ENCODE results near the gene CENPX. TPM values are rescaled to one million over a fixed set of nuclear protein-coding genes. Genes with fewer than 3 reads are reported as not detected.
A peak's percentile ranks its signal among the peaks of the same experiment; 100 is the strongest.

Gene CENPX
- 109 and 120 TPM in 2 replicates for total RNA-seq

- no peak for DNase-seq (ENCODE audit: low spot score)
- Mint-ChIP-seq H3K27me3 (ENCODE audit: insufficient read depth) (no peaks in the 10 kb centered on the region), H3K36me3 (ENCODE audit: low read depth) (peaks cover 3% of the 10 kb centered on the region), H3K4me1 (ENCODE audit: low read depth) (peaks cover 15% of the 10 kb centered on the region), H3K9me3 (no peaks in the 10 kb centered on the region), H3K27ac (peak within 1 kb of the TSS; percentile 68), H3K4me3 (peak within 1 kb of the TSS; percentile 90)
- intact Hi-C loops (cut with micrococcal nuclease), result loop anchor here (2.0 to 10.0 kb wide), 6 partner anchors 45 to 694 kb away; partner anchors contain the start of genes DUS1L, FN3KRP, MAFG and P4HB
These were observed at the start of gene CENPX for GRCh38 chr17:82022310-82022980. CENPX (minus strand) TSS chr17:82022878; CDS start chr17:82022861, 17 bp downstream.

DNA sequence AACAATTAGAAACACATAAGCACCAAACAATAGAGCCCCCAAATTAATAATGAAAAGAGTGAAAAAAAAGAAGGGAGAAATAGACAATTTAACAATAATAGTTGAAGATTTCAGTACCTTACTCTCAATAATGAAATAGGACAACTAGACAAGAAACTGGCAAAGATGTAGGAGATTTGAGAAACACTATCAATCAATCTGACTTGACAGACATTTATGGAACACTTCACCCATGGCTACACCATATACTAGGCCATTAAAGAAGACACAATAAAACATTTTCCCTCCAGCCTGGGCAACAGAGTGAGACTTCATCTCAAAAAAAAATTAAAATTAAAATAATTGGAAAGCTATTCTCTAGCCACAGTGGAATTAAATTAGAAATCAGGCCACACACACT, 47.9 kb upstream of the CENPX start:
- no peaks in the 10 kb centered on the region for H3K9me3 Mint-ChIP-seq
- H3K4me1 Mint-ChIP-seq (ENCODE audit: low read depth), result no peaks in the 10 kb centered on the region
- H3K27me3 Mint-ChIP-seq (ENCODE audit: insufficient read depth), result peaks cover 7% of the 10 kb centered on the region
- H3K4me3 Mint-ChIP-seq, result no peak overlapping the region
- no peak for DNase-seq (ENCODE audit: low spot score)
- intact Hi-C loops (cut with micrococcal nuclease), result no loop called here
- no peak overlapping the region for H3K27ac Mint-ChIP-seq
- H3K36me3 Mint-ChIP-seq (ENCODE audit: low read depth), result peaks cover 2% of the 10 kb centered on the region

- H3K4me3 Mint-ChIP-seq, result peak within 1 kb of the TSS; percentile 86
- no peaks in the 10 kb centered on the region for H3K4me1 Mint-ChIP-seq (ENCODE audit: low read depth)
- H3K27me3 Mint-ChIP-seq (ENCODE audit: insufficient read depth), result no peaks in the 10 kb centered on the region
- no peaks in the 10 kb centered on the region for H3K9me3 Mint-ChIP-seq
- H3K36me3 Mint-ChIP-seq (ENCODE audit: low read depth), result peaks cover 4% of the 10 kb centered on the region
- intact Hi-C loops (cut with micrococcal nuclease), result loop anchor here (1.0 to 5.0 kb wide), 2 partner anchors 14 to 43 kb away; partner anchors contain the start of genes CENPX, GPS1, LRRC45 and RFNG
- peak; percentile 71 for DNase-seq (ENCODE audit: low spot score)
- peak within 1 kb of the TSS; percentile 83 for H3K27ac Mint-ChIP-seq
These were observed 43.1 kb upstream of the CENPX start, which contains the start of gene DUS1L for GRCh38 chr17:82065638-82066303. DUS1L (minus strand) TSS chr17:82065804; CDS start chr17:82065059, 745 bp downstream.

GRCh38 chr17:82065193-82065637, 42.5 kb upstream of the CENPX start:
- H3K4me1 Mint-ChIP-seq (ENCODE audit: low read depth), result no peaks in the 10 kb centered on the region
- peak overlapping the region; percentile 77 for H3K4me3 Mint-ChIP-seq
- H3K36me3 Mint-ChIP-seq (ENCODE audit: low read depth), result peaks cover 4% of the 10 kb centered on the region
- no peaks in the 10 kb centered on the region for H3K27me3 Mint-ChIP-seq (ENCODE audit: insufficient read depth)
- peak; percentile 18 for DNase-seq (ENCODE audit: low spot score)
- H3K9me3 Mint-ChIP-seq, result no peaks in the 10 kb centered on the region
- H3K27ac Mint-ChIP-seq, result no peak overlapping the region
- intact Hi-C loops (cut with micrococcal nuclease), result loop anchor here (5.0 kb wide), 1 partner anchor 43 kb away; the partner anchor contains the start of genes CENPX and LRRC45

GRCh38 chr17:82064433-82065192, 41.9 kb upstream of the CENPX start:
- peak overlapping the region; percentile 40 for H3K27ac Mint-ChIP-seq
- H3K36me3 Mint-ChIP-seq (ENCODE audit: low read depth), result peaks cover 6% of the 10 kb centered on the region
- peak overlapping the region; percentile 77 for H3K4me3 Mint-ChIP-seq
- no peaks in the 10 kb centered on the region for H3K4me1 Mint-ChIP-seq (ENCODE audit: low read depth)
- no peaks in the 10 kb centered on the region for H3K27me3 Mint-ChIP-seq (ENCODE audit: insufficient read depth)
- no peak for DNase-seq (ENCODE audit: low spot score)
- H3K9me3 Mint-ChIP-seq, result no peaks in the 10 kb centered on the region
- intact Hi-C loops (cut with micrococcal nuclease), result loop anchor here (5.0 kb wide), 1 partner anchor 42 kb away; the partner anchor contains the start of genes CENPX and LRRC45

GRCh38 chr17:82063424-82064415, 41.0 kb upstream of the CENPX start:
- no peaks in the 10 kb centered on the region for H3K4me1 Mint-ChIP-seq (ENCODE audit: low read depth)
- H3K27me3 Mint-ChIP-seq (ENCODE audit: insufficient read depth), result no peaks in the 10 kb centered on the region
- peaks cover 6% of the 10 kb centered on the region for H3K36me3 Mint-ChIP-seq (ENCODE audit: low read depth)
- no peak for DNase-seq (ENCODE audit: low spot score)
- intact Hi-C loops (cut with micrococcal nuclease), result no loop called here
- no peak overlapping the region for H3K27ac Mint-ChIP-seq
- H3K9me3 Mint-ChIP-seq, result no peaks in the 10 kb centered on the region
- H3K4me3 Mint-ChIP-seq, result peak overlapping the region; percentile 77

- DNase-seq (ENCODE audit: low spot score), result no peak
- Mint-ChIP-seq H3K27me3 (ENCODE audit: insufficient read depth) (no peaks in the 10 kb centered on the region), H3K9me3 (no peaks in the 10 kb centered on the region), H3K4me1 (ENCODE audit: low read depth) (no peaks in the 10 kb centered on the region), H3K27ac (no peak overlapping the region), H3K4me3 (no peak overlapping the region), H3K36me3 (ENCODE audit: low read depth) (peaks cover 6% of the 10 kb centered on the region)
- intact Hi-C loops (cut with micrococcal nuclease), result no loop called here
These were observed 40.3 kb upstream of the CENPX start for GRCh38 chr17:82062984-82063368.

DNA sequence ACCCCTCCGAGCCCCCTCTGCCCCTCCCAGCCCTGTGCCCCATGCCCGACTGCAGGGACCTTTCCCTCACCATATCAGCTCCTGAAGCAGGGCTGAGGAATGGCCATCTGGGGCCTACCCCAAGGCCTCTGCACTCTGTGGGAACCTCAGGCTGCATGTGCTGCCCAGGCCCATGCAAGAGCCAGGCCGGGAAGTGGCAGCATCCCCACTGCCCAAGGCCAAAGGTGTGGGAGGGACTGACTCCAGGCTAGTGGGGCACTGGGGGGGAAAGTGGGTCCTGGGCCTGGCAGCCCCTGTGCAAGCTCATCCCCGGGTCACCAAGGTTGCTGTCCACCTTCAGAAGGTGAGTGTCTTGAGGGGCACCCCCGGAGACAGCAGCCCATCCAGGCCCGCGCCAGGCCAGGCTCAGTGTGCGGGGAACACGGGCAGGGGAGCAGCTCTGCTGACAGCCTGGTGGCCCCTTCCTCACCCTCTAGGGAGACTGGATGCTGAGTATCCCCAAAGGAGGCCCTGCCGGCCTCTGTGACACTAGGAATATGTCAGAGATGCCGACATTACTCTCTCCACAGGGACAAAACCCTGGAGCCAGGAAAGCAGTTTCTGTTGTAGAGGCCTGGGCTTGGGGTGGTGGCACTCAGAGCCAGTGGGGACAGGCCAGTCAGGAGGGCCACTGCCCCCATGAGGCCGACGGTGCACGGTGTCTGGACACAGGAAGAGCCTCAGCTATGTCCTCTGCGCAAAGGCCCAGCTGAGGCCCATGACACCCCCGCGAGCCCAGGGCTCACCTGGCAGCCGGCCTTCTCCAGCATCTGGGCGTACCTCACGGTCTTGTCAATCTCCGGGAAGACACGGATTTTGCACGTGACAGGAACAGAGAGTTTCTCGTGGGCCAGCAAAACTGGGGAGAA, 39.7 kb upstream of the CENPX start:
- peaks cover 6% of the 10 kb centered on the region for H3K36me3 Mint-ChIP-seq (ENCODE audit: low read depth)
- H3K27ac Mint-ChIP-seq, result no peak overlapping the region
- H3K9me3 Mint-ChIP-seq, result no peaks in the 10 kb centered on the region
- no peak for DNase-seq (ENCODE audit: low spot score)
- intact Hi-C loops (cut with micrococcal nuclease), result no loop called here
- H3K27me3 Mint-ChIP-seq (ENCODE audit: insufficient read depth), result no peaks in the 10 kb centered on the region
- no peaks in the 10 kb centered on the region for H3K4me1 Mint-ChIP-seq (ENCODE audit: low read depth)
- H3K4me3 Mint-ChIP-seq, result peak overlapping the region; percentile 42

GRCh38 chr17:82061047-82061925, 38.6 kb upstream of the CENPX start:
- H3K4me1 Mint-ChIP-seq (ENCODE audit: low read depth), result no peaks in the 10 kb centered on the region
- no peaks in the 10 kb centered on the region for H3K9me3 Mint-ChIP-seq
- DNase-seq (ENCODE audit: low spot score), result no peak
- no peaks in the 10 kb centered on the region for H3K27me3 Mint-ChIP-seq (ENCODE audit: insufficient read depth)
- intact Hi-C loops (cut with micrococcal nuclease), result no loop called here
- peaks cover 6% of the 10 kb centered on the region for H3K36me3 Mint-ChIP-seq (ENCODE audit: low read depth)
- no peak overlapping the region for H3K4me3 Mint-ChIP-seq
- no peak overlapping the region for H3K27ac Mint-ChIP-seq

DNA sequence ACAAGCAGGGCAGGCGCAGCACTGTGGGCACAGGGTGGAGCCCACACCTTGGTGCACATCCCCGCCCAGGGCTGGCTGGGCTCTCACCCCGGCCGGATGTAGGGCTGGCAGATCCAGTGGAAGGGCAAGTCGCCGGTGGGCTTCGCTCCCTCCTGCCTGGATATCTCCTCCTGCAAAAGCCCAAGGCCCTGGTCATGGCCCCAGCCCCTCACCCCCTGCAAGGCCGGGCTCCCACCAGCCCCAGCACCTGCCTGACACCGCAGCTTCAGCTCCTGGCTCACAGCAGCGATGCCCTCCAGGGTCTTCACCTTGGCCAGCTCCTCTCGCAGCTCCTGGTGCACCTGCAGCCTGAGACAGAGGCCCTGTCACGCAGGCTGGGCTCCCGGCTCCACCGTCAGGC, 37.9 kb upstream of the CENPX start:
- DNase-seq (ENCODE audit: low spot score), result no peak
- Mint-ChIP-seq H3K36me3 (ENCODE audit: low read depth) (peaks cover 3% of the 10 kb centered on the region), H3K9me3 (no peaks in the 10 kb centered on the region), H3K27ac (no peak overlapping the region), H3K27me3 (ENCODE audit: insufficient read depth) (no peaks in the 10 kb centered on the region), H3K4me1 (ENCODE audit: low read depth) (no peaks in the 10 kb centered on the region), H3K4me3 (no peak overlapping the region)
- intact Hi-C loops (cut with micrococcal nuclease), result no loop called here

All from activated T-helper 1 cell treated with anti-CD3 and anti-CD28 coated beads, Interleukin-12 subunit alpha, Interleukin-12 subunit beta, Interleukin-2, Interleukin-4 antibody, amounts not matched to agents 30 ng/mL and 10 ng/mL and 1 ng/mL, durations not matched to agents 14 hours and 24 hours and 36 hours (primary cell).